ENCODE results near the gene RNF4.

DNA sequence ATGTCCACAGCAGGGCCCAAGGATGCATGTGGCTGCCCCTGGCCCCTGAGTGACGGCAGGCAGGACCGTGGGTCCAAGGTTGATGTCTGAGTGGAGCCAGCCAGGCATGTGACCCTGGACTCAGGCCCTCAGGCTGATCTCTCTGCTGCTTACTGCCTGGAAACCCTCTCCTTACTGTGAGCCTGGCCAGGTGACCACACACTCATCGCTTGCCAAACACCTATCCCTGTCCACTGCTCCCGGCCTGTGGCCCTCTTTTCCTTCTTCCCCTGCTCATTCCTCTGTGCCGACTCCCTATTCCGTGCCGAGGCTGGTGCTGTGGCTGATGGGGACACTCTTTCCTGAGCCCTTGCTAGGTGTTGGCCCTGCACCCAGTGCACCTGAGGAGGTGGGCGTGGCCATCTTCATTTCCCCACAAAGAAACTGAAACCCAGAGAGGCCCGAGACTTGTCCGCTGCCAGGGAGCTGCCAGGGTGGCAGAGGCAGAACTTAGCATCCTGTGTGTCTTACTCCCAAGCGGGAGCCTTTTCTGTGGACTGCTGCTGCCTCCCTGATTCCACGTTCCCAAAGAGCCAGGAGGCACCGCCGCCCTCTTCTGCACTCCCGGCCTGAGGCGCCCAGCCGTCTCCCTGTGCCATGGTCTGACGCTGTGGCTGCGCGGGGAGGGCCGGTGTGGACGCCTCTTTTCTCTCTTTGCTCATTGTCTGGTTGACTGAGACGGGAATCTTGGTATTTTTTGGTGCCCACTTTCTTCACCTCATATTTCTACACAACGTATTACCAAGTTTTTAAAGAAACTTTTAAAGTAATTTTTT lies 11.2 kb upstream of the RNF4 start:
- TF ChIP-seq, protein P1, sequence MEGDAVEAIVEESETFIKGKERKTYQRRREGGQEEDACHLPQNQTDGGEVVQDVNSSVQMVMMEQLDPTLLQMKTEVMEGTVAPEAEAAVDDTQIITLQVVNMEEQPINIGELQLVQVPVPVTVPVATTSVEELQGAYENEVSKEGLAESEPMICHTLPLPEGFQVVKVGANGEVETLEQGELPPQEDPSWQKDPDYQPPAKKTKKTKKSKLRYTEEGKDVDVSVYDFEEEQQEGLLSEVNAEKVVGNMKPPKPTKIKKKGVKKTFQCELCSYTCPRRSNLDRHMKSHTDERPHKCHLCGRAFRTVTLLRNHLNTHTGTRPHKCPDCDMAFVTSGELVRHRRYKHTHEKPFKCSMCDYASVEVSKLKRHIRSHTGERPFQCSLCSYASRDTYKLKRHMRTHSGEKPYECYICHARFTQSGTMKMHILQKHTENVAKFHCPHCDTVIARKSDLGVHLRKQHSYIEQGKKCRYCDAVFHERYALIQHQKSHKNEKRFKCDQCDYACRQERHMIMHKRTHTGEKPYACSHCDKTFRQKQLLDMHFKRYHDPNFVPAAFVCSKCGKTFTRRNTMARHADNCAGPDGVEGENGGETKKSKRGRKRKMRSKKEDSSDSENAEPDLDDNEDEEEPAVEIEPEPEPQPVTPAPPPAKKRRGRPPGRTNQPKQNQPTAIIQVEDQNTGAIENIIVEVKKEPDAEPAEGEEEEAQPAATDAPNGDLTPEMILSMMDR (conservative IDR thresholded peaks at IDR 0.05 in 1 of 2, IDR thresholded peaks at IDR 0.05 in 1 of 2; ENCODE audit: low read depth in 1 of 2, low read length in 2 of 2) = no peak
- no peak for TF ChIP-seq EZH2 (IDR thresholded peaks at IDR 0.05; ENCODE audit: low read length, missing control alignments)

Measured in fibroblast of lung (primary cell).